CD14-positive monocyte (primary cell): ENCODE results near the gene RLN1. TPM values are rescaled to one million over a fixed set of nuclear protein-coding genes. Genes with fewer than 3 reads are reported as not detected.

ENCODE experiments used
- DNase-seq, 3 donors: peaks; one replicate each; pipeline ENCODE4 v3.0.0-alpha.2; 2011 to 2022
- H2AFZ ChIP-seq: 2 replicates; pipeline ENCODE4 v1.6.0; 2012; ENCODE audit warnings: mild to moderate bottlenecking, low read depth, low read length, inconsistent platforms; ENCODE audit not compliant: insufficient read depth, poor library complexity, severe bottlenecking
- H3K27ac ChIP-seq, 2 donors: 1 replicate in 1 of 2; 2 replicates in 1 of 2; pipeline ENCODE4 v1.5.1; 2012 to 2013; ENCODE audit warnings: low read length in 2 of 2, control low read depth in 1 of 2, inconsistent platforms in 1 of 2, low read depth in 1 of 2, mild to moderate bottlenecking in 1 of 2
- H3K27me3 ChIP-seq, 2 donors: one replicate each; pipeline versions ENCODE4 v1.6.0 to v1.6.1; 2011 to 2013; ENCODE audit warnings: low read length in 2 of 2; ENCODE audit not compliant: control insufficient read depth in 2 of 2, insufficient read depth in 2 of 2
- H3K36me3 ChIP-seq, 2 donors: replicated peaks in 1 of 2; 1 replicate in 1 of 2; 2 replicates in 1 of 2; pipeline versions ENCODE4 v1.5.1 to v1.6.1; 2012 to 2013; ENCODE audit warnings: low read length in 2 of 2, control low read depth in 1 of 2, inconsistent platforms in 1 of 2, mild to moderate bottlenecking in 1 of 2; ENCODE audit not compliant: insufficient read depth in 2 of 2, control insufficient read depth in 1 of 2
- H3K4me1 ChIP-seq, 2 donors: 1 replicate in 1 of 2; 2 replicates in 1 of 2; pipeline versions ENCODE4 v1.5.1 to v1.6.1; 2012 to 2013; ENCODE audit warnings: low read length in 2 of 2, control low read depth in 1 of 2, inconsistent platforms in 1 of 2, mild to moderate bottlenecking in 1 of 2, moderate library complexity in 1 of 2; ENCODE audit not compliant: insufficient read depth in 2 of 2, control insufficient read depth in 1 of 2
- H3K4me2 ChIP-seq: replicated peaks from 2 replicates; pipeline ENCODE3; 2012; ENCODE audit warnings: low read length, moderate library complexity, mild to moderate bottlenecking; ENCODE audit not compliant: poor library complexity, severe bottlenecking; ENCODE audit errors: extremely low read depth
- H3K4me3 ChIP-seq, 3 experiments: fragments of 200-600 bp in 1 of 3; sonication (generic) in 1 of 3; replicated peaks in 1 of 3; 1 replicate in 2 of 3; 2 replicates in 1 of 3; pipeline ENCODE4 v1.5.1; 2011 to 2013; ENCODE audit warnings: low read length in 3 of 3, mild to moderate bottlenecking in 3 of 3, control low read depth in 2 of 3, low read depth in 2 of 3, inconsistent platforms in 1 of 3, moderate library complexity in 1 of 3
- H3K79me2 ChIP-seq: 2 replicates; pipeline ENCODE4 v1.6.0; 2012; ENCODE audit warnings: mild to moderate bottlenecking, control low read depth, inconsistent platforms, low read length, moderate library complexity; ENCODE audit not compliant: insufficient read depth
- H3K9ac ChIP-seq: 2 replicates; pipeline ENCODE4 v1.6.0; 2017; ENCODE audit warnings: low read length, mild to moderate bottlenecking; ENCODE audit not compliant: insufficient read depth, poor library complexity, severe bottlenecking
- H3K9me3 ChIP-seq, 2 donors: replicated peaks in 1 of 2; 1 replicate in 1 of 2; 2 replicates in 1 of 2; pipeline versions ENCODE4 v1.5.1 to v1.6.1; 2012 to 2013; ENCODE audit warnings: low read length in 2 of 2, control low read depth in 1 of 2; ENCODE audit not compliant: control insufficient read depth in 1 of 2, insufficient read depth in 1 of 2
- H4K20me1 ChIP-seq: 2 replicates; pipeline ENCODE4 v1.6.0; 2012; ENCODE audit warnings: mild to moderate bottlenecking, low read length, control low read depth, moderate library complexity; ENCODE audit not compliant: insufficient read depth
- H3K27ac Mint-ChIP-seq, 7 donors: one replicate each; pipeline ENCODE4 v1.8.0; 2020; ENCODE audit warnings: mild to moderate bottlenecking in 7 of 7, mixed read lengths in 7 of 7, moderate library complexity in 6 of 7, inconsistent platforms in 2 of 7
- H3K27me3 Mint-ChIP-seq, 3 donors: one replicate each; pipeline ENCODE4 v1.8.0; 2021 to 2022; ENCODE audit warnings: low read depth in 3 of 3, mild to moderate bottlenecking in 3 of 3, mixed read lengths in 3 of 3, moderate library complexity in 3 of 3, inconsistent platforms in 1 of 3
- H3K36me3 Mint-ChIP-seq, 2 donors: one replicate each; pipeline ENCODE4 v1.8.0; 2020; ENCODE audit warnings: mixed read lengths in 2 of 2, inconsistent platforms in 1 of 2, mild to moderate bottlenecking in 1 of 2
- H3K4me1 Mint-ChIP-seq: one replicate; pipeline ENCODE4 v1.8.0; 2020; ENCODE audit warnings: mild to moderate bottlenecking, mixed read lengths
- H3K4me3 Mint-ChIP-seq, 2 donors: one replicate each; pipeline ENCODE4 v1.8.0; 2020; ENCODE audit warnings: mild to moderate bottlenecking in 2 of 2, mixed read lengths in 2 of 2, moderate library complexity in 1 of 2
- H3K9me3 Mint-ChIP-seq, 7 donors: one replicate each; pipeline ENCODE4 v1.8.0; 2020 to 2022; ENCODE audit warnings: mixed read lengths in 7 of 7, mild to moderate bottlenecking in 6 of 7, moderate library complexity in 6 of 7, inconsistent platforms in 2 of 7
- CTCF ChIP-seq: fragments of 200-600 bp; IDR thresholded peaks from one replicate; pipeline ENCODE4 v1.8.0; 2022; ENCODE audit warnings: antibody characterized with exemption, mild to moderate bottlenecking
- WGBS: methylation state at CpG from one replicate; pipeline ENCODE4 v1.1.5; 2013; ENCODE audit warnings: missing lambda C conversion rate; ENCODE audit not compliant: insufficient coverage; 5-methylcytosine and 5-hydroxymethylcytosine counted together
- intact Hi-C, 2 donors: fragments of 100-400 bp; cut with micrococcal nuclease; formaldehyde crosslinking; loops; one replicate each; pipeline versions ENCODE4 v1.15.0 to v1.15.1; 2023
- polyA plus RNA-seq, 3 donors: library from polyadenylated mRNA; depleted of rRNA in 1 of 3; unstranded in 2 of 3; stranded (reverse) in 1 of 3; fragments of 300-500 nt in 2 of 3; fragments of >200 nt in 1 of 3; fragmentation: Illumina TruSeq in 2 of 3; gene quantifications; 1 replicate in 2 of 3; 2 replicates in 1 of 3; pipeline ENCODE4 v1.2.3, GENCODE V29; 2012 to 2021

RLN1 gene
- polyA plus RNA-seq, 3 donors: not detected

GRCh38 chr9:5315187-5315923 is 24.3 kb downstream of the RLN1 start:
- no peaks in the 10 kb centered on the region for H3K4me1 ChIP-seq
- H3K36me3 Mint-ChIP-seq: no peaks in the 10 kb centered on the region

GRCh38 chr9:5310851-5311250 is 28.8 kb downstream of the RLN1 start:
- Mint-ChIP-seq H3K27me3 (no peaks in the 10 kb centered on the region), H3K27ac (no peak overlapping the region), H3K4me1 (no peaks in the 10 kb centered on the region), H3K36me3 (no peaks in the 10 kb centered on the region), H3K4me3 (no peak overlapping the region), H3K9me3 (peaks cover 6 to 24% (median 12%) of the 10 kb centered on the region in 7 donors)
- no peak for DNase-seq
- TF ChIP-seq CTCF: no peak
- intact Hi-C loops: no loop called here
- H3K27me3 ChIP-seq: no peaks in the 10 kb centered on the region
- no peak overlapping the region for H3K4me3 ChIP-seq
- no peaks in the 10 kb centered on the region for H3K4me1 ChIP-seq
- peaks cover 12 to 19% of the 10 kb centered on the region in 2 donors for H3K9me3 ChIP-seq
- H4K20me1 ChIP-seq: no peaks in the 10 kb centered on the region
- no peak overlapping the region for H2AFZ ChIP-seq
- H3K9ac ChIP-seq: no peak overlapping the region
- no peaks in the 10 kb centered on the region for H3K79me2 ChIP-seq
- H3K36me3 ChIP-seq: no peaks in the 10 kb centered on the region
- H3K27ac ChIP-seq: no peak overlapping the region
- H3K4me2 ChIP-seq: no peak overlapping the region

More at GRCh38 chr9:5315187-5315923, 24.3 kb downstream of the RLN1 start:
- Mint-ChIP-seq H3K4me1 (no peaks in the 10 kb centered on the region), H3K9me3 (peaks cover 10 to 26% (median 16%) of the 10 kb centered on the region in 7 donors), H3K27ac (no peak overlapping the region), H3K27me3 (peaks cover 0 to 1% (median 0%) of the 10 kb centered on the region in 3 donors), H3K4me3 (no peak overlapping the region)
- intact Hi-C loops: no loop called here
- no peak overlapping the region for H3K4me3 ChIP-seq
- H3K79me2 ChIP-seq: no peaks in the 10 kb centered on the region
- no peaks in the 10 kb centered on the region for H3K36me3 ChIP-seq
- H2AFZ ChIP-seq: no peak overlapping the region
- H3K9me3 ChIP-seq: peaks cover 12 to 19% of the 10 kb centered on the region in 2 donors
- H3K27ac ChIP-seq: no peak overlapping the region
- H3K4me2 ChIP-seq: no peak overlapping the region
- H3K27me3 ChIP-seq: no peaks in the 10 kb centered on the region
- TF ChIP-seq CTCF: no peak
- WGBS: 89% methylated on average over 1 of the region's 4 CpGs
- no peaks in the 10 kb centered on the region for H4K20me1 ChIP-seq
- no peak overlapping the region for H3K9ac ChIP-seq
- no peak for DNase-seq
